Cardiac fibroblast (primary cell): ENCODE measurements around the gene CPNE5.

Source experiments
- DNase-seq, 2 donors: peaks; one replicate each; pipeline versions ENCODE4 v3.0.0 to v3.0.0-alpha.2; 2010; ENCODE audit warnings: low read depth in 2 of 2
- H3K4me3 ChIP-seq, 2 donors: replicated peaks in 1 of 2; 1 replicate in 1 of 2; 2 replicates in 1 of 2; pipeline ENCODE4 v1.5.1; 2011; ENCODE audit warnings: low read depth in 2 of 2, low read length in 2 of 2, mild to moderate bottlenecking in 2 of 2, moderate library complexity in 1 of 2
- CTCF ChIP-seq: IDR thresholded peaks from one replicate; pipeline ENCODE4 v1.5.1; 2011; ENCODE audit warnings: low read depth, mild to moderate bottlenecking, low read length, inconsistent platforms

CPNE5 gene

DNA sequence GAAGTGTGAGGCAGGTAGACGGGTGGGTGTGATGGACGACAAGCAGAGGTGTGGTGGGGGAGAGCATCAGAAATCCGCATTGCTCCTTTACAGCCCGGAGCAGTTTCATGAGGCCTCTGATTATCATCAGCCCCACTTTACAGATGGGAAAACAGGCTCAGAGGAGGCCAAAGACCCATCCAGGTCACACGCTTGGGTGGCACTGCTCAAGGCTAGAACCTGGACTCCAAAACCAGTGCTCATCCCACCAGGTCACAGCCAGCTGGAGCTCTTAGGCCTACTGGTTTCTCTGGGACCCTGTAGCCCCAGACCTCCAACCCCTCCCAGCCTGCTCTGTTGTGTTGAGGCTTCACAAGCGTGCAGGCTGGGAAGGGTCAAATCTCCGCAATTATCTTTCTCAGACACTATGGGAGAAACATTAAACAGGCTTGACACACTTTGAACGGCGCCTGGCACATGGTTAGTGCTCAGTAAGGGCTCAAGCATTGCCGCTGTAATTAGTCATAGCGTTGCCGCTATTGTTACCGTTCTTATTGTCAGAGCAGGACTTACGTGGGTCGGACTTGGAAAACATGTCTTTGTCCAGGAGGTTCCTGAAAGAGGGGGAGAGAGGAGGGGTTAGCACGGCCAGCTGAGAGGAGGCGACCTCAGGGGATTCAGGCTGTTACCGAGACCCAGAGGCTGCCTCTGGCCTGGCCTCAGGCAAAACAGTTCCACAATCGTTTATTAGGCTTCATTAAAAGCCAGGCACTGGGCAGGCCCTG lies 16.6 kb downstream of the CPNE5 start:
- DNase-seq = peak; percentile 43 to 81
- no peak for TF ChIP-seq CTCF
- no peak overlapping the region for H3K4me3 ChIP-seq

- no peak overlapping the region for H3K4me3 ChIP-seq
- peak in 1 of 2 donors; percentile 48 for DNase-seq
- no peak for TF ChIP-seq CTCF
Measured at GRCh38 chr6:36821581-36822335, 17.5 kb downstream of the CPNE5 start.

DNA sequence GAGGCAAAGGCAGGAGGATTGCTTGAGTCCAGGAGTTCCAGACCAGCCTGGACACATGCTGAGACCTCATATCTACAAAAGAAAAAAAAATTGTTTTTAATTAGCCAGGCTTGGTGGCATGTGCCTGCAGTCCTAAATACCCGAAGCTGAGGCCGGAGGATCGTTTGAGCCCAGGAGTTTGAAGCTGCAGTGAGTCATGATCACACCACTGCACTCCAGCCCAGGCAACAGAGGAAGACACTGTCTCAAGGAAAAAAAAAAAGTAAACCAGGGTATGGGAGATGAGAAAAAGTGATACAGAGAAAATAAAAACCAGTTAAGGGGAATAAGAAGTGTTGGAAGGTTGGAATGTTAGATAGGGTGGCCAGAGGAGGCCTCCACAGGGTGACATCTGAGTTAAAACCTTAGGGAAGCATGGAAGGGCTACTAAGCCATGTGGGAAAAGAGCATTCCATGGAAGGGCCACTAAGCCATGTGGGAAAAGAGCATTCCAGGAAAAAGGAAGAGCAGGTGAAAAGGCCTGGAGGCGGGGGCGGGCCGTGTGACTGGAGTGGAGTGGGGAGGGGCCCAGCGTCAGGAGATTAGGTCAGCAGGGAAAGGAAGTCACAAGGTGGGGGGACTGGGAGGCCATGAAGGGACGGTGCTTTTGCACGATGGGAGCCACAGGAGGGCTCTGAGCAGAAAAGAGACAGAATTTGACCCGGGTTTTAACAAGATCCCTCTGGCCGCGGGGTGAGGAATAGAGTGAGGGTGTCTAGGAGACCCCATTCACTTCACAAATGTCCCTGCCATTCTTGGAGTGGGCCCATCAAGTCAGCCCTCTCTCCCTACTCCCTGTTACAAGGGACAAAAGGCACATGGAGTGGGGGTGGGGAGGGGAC lies 18.3 kb downstream of the CPNE5 start:
- DNase-seq = peak; percentile 48 to 66
- H3K4me3 ChIP-seq = no peak overlapping the region
- no peak for TF ChIP-seq CTCF

DNA sequence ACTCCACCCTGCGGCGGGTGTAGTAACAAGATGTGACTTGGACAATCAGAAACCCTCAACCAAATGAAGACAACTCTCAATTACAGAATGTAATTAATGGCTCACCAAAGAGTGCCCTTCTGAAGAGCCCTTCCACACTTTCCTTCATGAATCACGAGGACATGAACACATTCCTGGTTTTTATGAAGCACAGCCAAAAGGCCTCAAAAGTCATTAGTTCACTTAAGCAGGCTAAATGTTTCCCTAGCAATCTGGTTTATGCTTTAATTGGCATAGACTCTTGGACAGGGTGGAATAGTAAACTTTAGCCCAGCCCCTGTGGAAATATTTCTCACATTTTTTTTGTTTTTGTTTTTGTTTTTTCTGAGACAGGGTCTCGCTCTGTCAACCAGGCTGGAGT lies 20.5 kb downstream of the CPNE5 start:
- H3K4me3 ChIP-seq = no peak overlapping the region
- no peak for TF ChIP-seq CTCF
- DNase-seq = no peak

DNA sequence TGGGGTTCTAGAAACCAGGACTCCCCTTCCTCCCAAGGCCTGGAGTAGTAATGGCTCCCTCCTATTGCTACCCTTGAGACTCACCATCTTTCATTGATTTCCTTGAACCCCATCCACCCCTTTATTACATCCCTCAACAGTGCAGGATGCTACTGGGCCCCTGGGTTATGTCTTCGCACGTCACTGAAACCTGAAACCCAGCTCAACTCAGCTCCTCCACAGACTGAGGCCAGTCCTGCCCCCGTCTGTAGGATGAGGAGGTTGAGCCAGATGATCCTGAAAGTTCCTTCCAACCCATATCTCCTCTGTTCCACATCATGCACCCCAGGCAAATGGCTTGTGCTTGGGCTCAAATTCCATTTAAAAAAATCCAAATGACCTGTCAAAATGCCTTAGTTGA lies 21.4 kb downstream of the CPNE5 start:
- no peak for TF ChIP-seq CTCF

GRCh38 chr6:36817176-36817817 lies 21.9 kb downstream of the CPNE5 start:
- no peak for DNase-seq
- H3K4me3 ChIP-seq = no peak overlapping the region
- no peak for TF ChIP-seq CTCF

More for the DNA sequence above, 21.4 kb downstream of the CPNE5 start:
- H3K4me3 ChIP-seq = no peak overlapping the region
- DNase-seq = no peak
